H1 (cell line): Measurements from ENCODE around the gene ZNF562.
A peak's percentile ranks its signal among the peaks of the same experiment; 100 is the strongest.

Source experiments
- CBX5 ChIP-seq: fragments of 300-800, 300-1000 bp; sonication (generic); IDR thresholded peaks from 2 replicates; pipeline ENCODE4 v1.7.1; 2016; ENCODE audit warnings: antibody characterized with exemption, low read length, low read depth
- CHD1 ChIP-seq: IDR thresholded peaks from 2 replicates; pipeline ENCODE4 v1.6.1; 2012; ENCODE audit warnings: low read depth, low read length, improper control_type of control experiment
- GTF2F1 ChIP-seq: IDR thresholded peaks from 2 replicates; pipeline ENCODE4 v1.6.1; 2012; ENCODE audit warnings: low read depth, low read length, improper control_type of control experiment, borderline replicate concordance
- HDAC6 ChIP-seq: IDR thresholded peaks from one replicate; pipeline ENCODE4 v1.7.1; 2012; ENCODE audit warnings: low read depth, mild to moderate bottlenecking, inconsistent platforms, low read length, moderate library complexity
- JUND ChIP-seq: IDR thresholded peaks from 2 replicates; pipeline ENCODE4 v1.6.1; 2011; ENCODE audit warnings: mild to moderate bottlenecking, improper control_type of control experiment, low read length
- NANOG ChIP-seq: IDR thresholded peaks from 2 replicates; pipeline ENCODE4 v1.6.1; 2011; ENCODE audit warnings: low read length, low read depth, mild to moderate bottlenecking, inconsistent platforms; ENCODE audit not compliant: insufficient read depth, poor library complexity, severe bottlenecking
- POLR2A ChIP-seq, 2 experiments: IDR thresholded peaks; 1 replicate in 1 of 2; 2 replicates in 1 of 2; pipeline ENCODE4 v1.6.1; 2011; ENCODE audit warnings: low read depth in 2 of 2, low read length in 2 of 2, mild to moderate bottlenecking in 2 of 2; ENCODE audit errors: control extremely low read depth in 1 of 2
- POLR2AphosphoS5 ChIP-seq: IDR thresholded peaks from 2 replicates; pipeline ENCODE4 v1.6.1; 2011; ENCODE audit warnings: low read depth, low read length
- RAD21 ChIP-seq, 2 experiments: IDR thresholded peaks in 1 of 2; conservative IDR thresholded peaks in 1 of 2; 2 replicates each; pipeline ENCODE4 v1.6.1; 2011; ENCODE audit warnings: low read depth in 2 of 2, low read length in 2 of 2, improper control_type of control experiment in 1 of 2, inconsistent platforms in 1 of 2, mild to moderate bottlenecking in 1 of 2, moderate library complexity in 1 of 2
- TEAD4 ChIP-seq: IDR thresholded peaks from 2 replicates; pipeline ENCODE4 v1.6.1; 2012; ENCODE audit warnings: low read depth, low read length, inconsistent platforms, mixed read lengths
- ZNF274 ChIP-seq: IDR thresholded peaks from 2 replicates; pipeline ENCODE4 v1.7.0; 2012; ENCODE audit warnings: low read length, borderline replicate concordance; ENCODE audit errors: extremely low read depth
- TF ChIP-seq, protein P1 (sequence below), 3 experiments: IDR thresholded peaks; 1 replicate in 2 of 3; 2 replicates in 1 of 3; pipeline versions ENCODE4 v1.5.1 to v1.6.1; 2011; ENCODE audit warnings: low read length in 3 of 3, mild to moderate bottlenecking in 3 of 3, inconsistent platforms in 2 of 3, low read depth in 1 of 3, moderate library complexity in 1 of 3; ENCODE audit not compliant: insufficient read depth in 1 of 3; ENCODE audit errors: control extremely low read depth in 1 of 3

DNA sequence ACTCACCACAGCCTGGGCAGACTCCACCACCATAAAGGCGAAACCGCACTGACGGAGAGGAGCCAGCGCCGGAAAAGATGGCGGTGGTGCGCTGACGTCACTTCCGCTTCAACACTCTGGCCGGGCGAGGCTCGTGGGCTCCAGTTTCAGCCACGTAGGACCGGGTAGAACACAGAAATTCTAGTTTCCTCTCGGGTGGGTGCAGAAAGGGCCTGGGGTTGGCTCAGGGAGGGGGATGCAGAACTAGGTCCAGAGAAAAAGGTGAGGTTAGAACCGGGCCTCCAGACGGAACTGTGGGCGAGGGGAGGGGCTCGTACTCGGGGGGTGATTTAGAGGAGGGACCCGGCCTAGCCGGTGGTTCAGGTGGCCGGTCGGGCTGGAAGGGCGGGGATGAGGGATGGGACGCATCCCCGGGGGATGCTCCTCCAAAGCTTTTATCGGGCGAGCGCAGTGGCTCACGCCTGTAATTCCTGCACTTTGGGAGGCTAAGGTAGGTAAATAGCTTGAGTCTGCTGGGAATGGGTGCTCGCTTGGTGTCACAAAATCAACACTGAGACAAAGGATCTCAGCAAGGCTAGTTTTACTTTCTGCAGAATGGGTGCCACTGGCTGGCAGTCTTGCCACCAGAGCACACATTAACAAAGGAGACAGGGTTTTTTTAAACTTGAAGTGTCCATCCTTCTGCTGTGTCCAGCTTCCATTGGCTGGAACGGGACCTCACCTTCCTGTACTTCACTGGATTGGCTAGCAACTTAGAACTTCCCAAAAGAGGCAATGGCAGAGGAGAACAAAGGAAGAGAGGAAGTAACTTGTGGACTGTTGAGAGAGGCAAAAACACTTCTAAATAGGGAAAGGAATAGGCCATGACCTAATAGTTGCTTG lies 53.5 kb downstream of the ZNF562 start, which contains the start of gene ZNF561:
- TF ChIP-seq, protein P1, sequence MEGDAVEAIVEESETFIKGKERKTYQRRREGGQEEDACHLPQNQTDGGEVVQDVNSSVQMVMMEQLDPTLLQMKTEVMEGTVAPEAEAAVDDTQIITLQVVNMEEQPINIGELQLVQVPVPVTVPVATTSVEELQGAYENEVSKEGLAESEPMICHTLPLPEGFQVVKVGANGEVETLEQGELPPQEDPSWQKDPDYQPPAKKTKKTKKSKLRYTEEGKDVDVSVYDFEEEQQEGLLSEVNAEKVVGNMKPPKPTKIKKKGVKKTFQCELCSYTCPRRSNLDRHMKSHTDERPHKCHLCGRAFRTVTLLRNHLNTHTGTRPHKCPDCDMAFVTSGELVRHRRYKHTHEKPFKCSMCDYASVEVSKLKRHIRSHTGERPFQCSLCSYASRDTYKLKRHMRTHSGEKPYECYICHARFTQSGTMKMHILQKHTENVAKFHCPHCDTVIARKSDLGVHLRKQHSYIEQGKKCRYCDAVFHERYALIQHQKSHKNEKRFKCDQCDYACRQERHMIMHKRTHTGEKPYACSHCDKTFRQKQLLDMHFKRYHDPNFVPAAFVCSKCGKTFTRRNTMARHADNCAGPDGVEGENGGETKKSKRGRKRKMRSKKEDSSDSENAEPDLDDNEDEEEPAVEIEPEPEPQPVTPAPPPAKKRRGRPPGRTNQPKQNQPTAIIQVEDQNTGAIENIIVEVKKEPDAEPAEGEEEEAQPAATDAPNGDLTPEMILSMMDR (IDR thresholded peaks at IDR 0.05; ENCODE audit: control extremely low read depth in 1 of 3, insufficient read depth in 1 of 3, low read depth in 1 of 3, low read length in 3 of 3), result no peak
- TF ChIP-seq JUND, result peak; percentile 80
- TF ChIP-seq HDAC6, result no peak
- no peak for TF ChIP-seq CHD1
- peak; percentile 95 for TF ChIP-seq POLR2AphosphoS5
- TF ChIP-seq CBX5, result no peak
- TF ChIP-seq TEAD4, result no peak
- no peak for TF ChIP-seq ZNF274
- TF ChIP-seq GTF2F1, result 0 out of 2 replicates have a peak, but pooled peaks have one; percentile 20
- TF ChIP-seq POLR2A (IDR thresholded peaks at IDR 0.05; ENCODE audit: control extremely low read depth in 1 of 2, low read depth in 2 of 2, low read length in 2 of 2), result peak; percentile 80 to 87
- no peak for TF ChIP-seq NANOG
- TF ChIP-seq RAD21 (IDR thresholded peaks at IDR 0.05 in 1 of 2, conservative IDR thresholded peaks at IDR 0.05 in 1 of 2; ENCODE audit: low read depth in 2 of 2, low read length in 2 of 2), result peak in 1 of 2 experiments; percentile 3; a peak in 1 of 4 replicates
